Mucosa of stomach (tissue), 1 donor: ENCODE measurements around the gene TEX2.
"Not testable (repeated sequence)": the region's sequence is repeated elsewhere in the genome, so short reads cannot be mapped to it uniquely, and the experiment has no call there.

Experiments used
- H3K27me3 ChIP-seq: one replicate; pipeline ENCODE4 v1.7.0; 2013; ENCODE audit warnings: mild to moderate bottlenecking, low read length; ENCODE audit not compliant: control insufficient read depth, insufficient read depth
- H3K36me3 ChIP-seq: one replicate; pipeline ENCODE4 v1.7.0; 2013; ENCODE audit warnings: low read length; ENCODE audit not compliant: control insufficient read depth, insufficient read depth
- H3K4me1 ChIP-seq: one replicate; pipeline ENCODE4 v1.7.0; 2013; ENCODE audit warnings: mild to moderate bottlenecking, low read length; ENCODE audit not compliant: control insufficient read depth, insufficient read depth
- H3K4me3 ChIP-seq: one replicate; pipeline ENCODE4 v1.7.0; 2013; ENCODE audit warnings: low read length
- H3K9ac ChIP-seq: one replicate; pipeline ENCODE4 v1.7.0; 2013; ENCODE audit warnings: mild to moderate bottlenecking, low read length, moderate library complexity
- H3K9me3 ChIP-seq: one replicate; pipeline ENCODE4 v1.7.0; 2013; ENCODE audit warnings: mild to moderate bottlenecking, low read length, moderate library complexity; ENCODE audit not compliant: control insufficient read depth
- donor health status: Pancreatic carcinoma.

TEX2 gene

DNA sequence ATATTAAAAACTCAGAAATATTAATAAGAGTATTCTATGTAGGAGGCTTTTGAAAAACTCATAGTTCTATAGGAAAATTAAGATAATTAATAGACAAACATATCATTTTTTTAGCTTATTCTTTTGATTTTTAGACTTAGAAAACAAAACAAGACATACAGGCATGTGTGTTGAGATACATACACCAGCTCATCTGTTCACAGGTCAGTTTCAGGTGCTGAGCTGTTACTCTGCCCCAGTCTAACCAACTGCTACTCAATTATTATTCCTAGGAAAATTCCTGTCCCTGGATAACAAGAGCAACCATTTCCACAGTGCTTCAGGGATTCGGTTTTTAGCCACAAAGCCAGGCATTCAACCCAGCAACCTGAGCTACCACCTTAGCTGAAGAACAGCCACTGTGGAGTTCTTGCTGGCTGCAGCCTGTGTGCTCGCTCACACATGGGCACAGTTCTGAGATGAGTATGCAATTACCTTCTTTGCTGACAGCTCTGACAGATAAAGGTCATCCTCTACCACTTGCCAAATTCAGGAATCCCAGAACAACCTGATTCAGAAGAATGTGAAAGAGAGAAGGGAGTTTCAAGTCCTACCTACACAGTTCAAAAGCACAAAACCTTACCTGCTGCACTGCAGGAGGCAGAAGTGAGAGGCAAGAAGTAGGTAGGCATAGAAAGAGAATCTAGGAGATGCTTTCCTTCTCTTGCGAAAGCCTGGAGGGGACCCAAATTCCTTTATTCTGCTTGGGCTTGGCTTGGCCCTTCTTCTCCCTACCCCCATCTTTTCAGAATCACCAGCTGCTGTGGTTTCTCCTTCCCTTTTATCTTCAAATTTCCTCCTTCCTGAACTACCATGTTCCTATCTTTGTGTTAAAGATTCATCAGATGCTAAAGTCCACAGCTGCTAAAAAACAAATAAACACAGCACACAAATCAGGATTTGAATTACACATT is 62.7 kb downstream of the TEX2 start:
- Histone ChIP-seq H3K4me1 (peaks cover 11% of the 10 kb centered on the region), H3K9me3 (no peaks in the 10 kb centered on the region), H3K9ac (no peak overlapping the region), H3K27me3 (no peaks in the 10 kb centered on the region), H3K4me3 (no peak overlapping the region), H3K36me3 (no peaks in the 10 kb centered on the region)

DNA sequence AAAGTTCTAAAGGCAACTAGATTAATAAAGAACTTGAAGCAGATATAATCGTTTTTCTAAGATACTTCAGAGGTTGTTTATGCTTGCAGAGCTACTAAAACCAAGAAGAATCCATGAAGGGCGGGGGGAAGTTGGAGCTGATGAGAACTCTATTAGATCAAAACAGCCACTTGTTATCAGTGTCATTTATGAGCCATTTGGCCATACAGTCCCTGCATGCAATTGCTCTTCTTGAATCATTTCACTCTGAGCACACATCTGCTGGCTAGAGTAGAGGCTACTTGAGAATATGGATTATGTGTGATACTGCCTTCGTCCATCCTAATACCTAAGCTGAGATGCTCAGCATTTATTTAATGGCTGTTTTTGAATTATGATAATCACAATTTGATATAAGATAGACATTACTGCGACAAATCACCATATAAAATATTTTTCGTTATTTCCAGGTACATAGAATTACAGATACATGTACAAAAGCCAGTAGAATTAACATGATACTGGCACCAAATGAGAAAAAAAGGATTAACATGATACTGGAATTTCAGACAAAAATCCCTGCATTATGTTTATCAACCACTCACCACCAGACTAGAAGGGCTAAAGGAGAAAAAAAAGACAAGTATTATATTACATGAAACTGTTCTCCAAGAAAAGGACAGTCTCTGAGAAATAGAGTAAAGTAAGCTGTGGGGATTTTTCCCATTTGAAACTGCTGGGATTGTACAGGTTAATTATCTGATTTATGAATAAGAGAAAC is 64.5 kb downstream of the TEX2 start:
- no peak overlapping the region for H3K9ac ChIP-seq
- peaks cover 11% of the 10 kb centered on the region for H3K4me1 ChIP-seq
- H3K27me3 ChIP-seq = no peaks in the 10 kb centered on the region
- H3K36me3 ChIP-seq = no peaks in the 10 kb centered on the region
- no peak overlapping the region for H3K4me3 ChIP-seq
- no peaks in the 10 kb centered on the region for H3K9me3 ChIP-seq

DNA sequence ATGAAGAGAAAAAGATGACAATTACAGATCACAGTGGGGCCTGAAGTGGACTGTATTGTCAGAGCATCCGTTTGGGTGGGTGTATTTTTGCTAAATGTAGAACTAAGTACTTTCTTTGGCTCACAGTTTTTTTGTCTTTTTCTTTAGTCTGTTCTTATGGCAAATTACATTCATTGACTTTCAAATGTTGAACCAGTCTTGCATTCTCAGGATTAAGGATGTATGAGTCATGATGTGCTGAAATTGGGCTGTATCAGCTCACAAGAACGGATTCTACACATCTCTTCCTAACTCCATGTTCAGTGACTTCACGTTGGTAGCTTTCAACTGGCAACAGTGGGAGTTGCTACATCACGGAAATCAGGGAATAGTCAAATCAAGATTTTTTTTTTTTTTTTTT is 66.5 kb downstream of the TEX2 start:
- Histone ChIP-seq H3K4me3 (no peak overlapping the region), H3K9ac (no peak overlapping the region), H3K9me3 (no peaks in the 10 kb centered on the region), H3K27me3 (no peaks in the 10 kb centered on the region), H3K36me3 (no peaks in the 10 kb centered on the region), H3K4me1 (peaks cover 11% of the 10 kb centered on the region)

DNA sequence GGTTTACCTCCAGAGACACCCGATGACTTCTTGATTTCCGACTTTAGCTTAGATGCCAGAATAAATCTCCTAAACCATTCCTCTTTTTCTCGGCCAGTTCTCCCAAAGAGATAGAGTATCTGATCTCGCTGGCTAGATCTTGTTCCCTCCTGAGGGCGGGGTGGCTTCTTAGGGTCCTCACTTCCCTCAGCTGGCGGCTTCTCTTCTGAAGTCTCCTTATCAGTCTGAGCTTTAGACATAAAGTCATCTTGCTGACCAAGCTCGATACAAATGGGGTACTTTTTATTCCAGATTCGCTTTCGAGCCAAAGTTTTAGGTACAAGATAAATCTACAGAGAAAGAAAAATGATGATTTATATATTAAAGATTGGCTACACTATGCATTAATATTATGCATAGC is 69.5 kb downstream of the TEX2 start:
- Histone ChIP-seq H3K9me3 (no peaks in the 10 kb centered on the region), H3K4me1 (no peaks in the 10 kb centered on the region), H3K4me3 (no peak overlapping the region), H3K36me3 (no peaks in the 10 kb centered on the region), H3K27me3 (no peaks in the 10 kb centered on the region), H3K9ac (no peak overlapping the region)

DNA sequence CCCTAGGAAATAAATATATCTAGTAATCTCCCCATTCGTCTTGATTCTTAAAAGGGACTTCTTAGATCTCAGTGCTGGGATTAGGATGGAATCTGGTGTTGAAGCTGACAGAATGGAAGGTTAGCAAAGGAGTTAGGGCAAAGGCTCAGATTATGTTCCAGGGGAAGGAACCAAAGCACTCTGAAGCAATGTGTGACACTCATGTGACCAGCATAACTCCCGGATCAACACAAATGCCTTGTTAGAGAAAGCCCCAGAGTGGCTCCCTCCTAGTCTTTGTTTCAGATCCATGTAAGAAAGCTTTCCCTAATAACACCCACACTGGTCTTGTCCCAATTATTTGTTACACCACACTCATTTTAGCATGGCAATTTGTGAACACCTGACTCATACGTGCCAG is 70.5 kb downstream of the TEX2 start:
- Histone ChIP-seq H3K27me3 (no peaks in the 10 kb centered on the region), H3K36me3 (no peaks in the 10 kb centered on the region), H3K4me1 (no peaks in the 10 kb centered on the region), H3K9me3 (no peaks in the 10 kb centered on the region), H3K4me3 (no peak overlapping the region), H3K9ac (no peak overlapping the region)

DNA sequence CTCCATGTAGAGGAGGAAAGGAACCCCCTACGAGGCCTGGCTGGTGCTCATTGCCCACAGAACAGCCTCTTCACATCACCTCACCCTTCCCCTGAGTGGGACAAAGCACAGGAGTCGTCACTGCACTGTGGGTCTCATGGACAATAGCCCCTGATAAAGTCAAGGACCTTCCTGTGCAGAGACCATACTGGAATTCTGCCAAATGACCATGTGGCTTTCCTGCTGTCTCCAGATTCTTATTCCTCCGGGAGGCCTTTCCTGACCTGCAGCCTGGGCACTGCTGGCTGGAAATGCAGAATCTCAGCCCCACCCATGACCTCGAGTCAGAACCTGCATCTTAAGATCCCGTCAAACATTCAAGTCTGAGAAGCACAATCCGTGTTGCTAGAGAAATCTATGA is 72.6 kb downstream of the TEX2 start:
- H3K9me3 ChIP-seq = no peaks in the 10 kb centered on the region
- H3K4me1 ChIP-seq = no peaks in the 10 kb centered on the region
- no peak overlapping the region for H3K9ac ChIP-seq
- no peaks in the 10 kb centered on the region for H3K27me3 ChIP-seq
- H3K36me3 ChIP-seq = no peaks in the 10 kb centered on the region
- H3K4me3 ChIP-seq = no peak overlapping the region

DNA sequence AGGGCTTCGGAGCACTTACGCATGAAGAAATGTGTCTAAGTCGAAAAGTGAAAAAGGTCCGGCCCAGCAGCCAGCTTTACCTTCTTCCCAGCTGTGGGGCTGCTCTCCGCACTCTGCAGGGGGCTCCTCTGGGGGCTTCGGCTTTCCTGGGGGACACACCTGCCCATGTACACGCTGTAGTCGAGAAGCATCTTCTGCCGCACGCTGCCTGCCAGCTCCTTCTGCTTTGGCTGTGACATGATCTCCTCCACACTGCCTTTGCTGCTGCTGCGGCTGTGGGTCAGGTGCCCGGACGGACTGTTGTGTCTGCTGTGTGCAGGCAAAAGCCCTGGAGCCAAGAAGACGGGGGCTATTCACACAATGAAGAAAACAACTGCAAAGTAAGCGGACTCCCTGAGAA is 75.0 kb downstream of the TEX2 start:
- Histone ChIP-seq H3K9me3 (no peaks in the 10 kb centered on the region), H3K27me3 (no peaks in the 10 kb centered on the region), H3K4me3 (no peak overlapping the region), H3K36me3 (no peaks in the 10 kb centered on the region), H3K9ac (no peak overlapping the region), H3K4me1 (no peaks in the 10 kb centered on the region)

DNA sequence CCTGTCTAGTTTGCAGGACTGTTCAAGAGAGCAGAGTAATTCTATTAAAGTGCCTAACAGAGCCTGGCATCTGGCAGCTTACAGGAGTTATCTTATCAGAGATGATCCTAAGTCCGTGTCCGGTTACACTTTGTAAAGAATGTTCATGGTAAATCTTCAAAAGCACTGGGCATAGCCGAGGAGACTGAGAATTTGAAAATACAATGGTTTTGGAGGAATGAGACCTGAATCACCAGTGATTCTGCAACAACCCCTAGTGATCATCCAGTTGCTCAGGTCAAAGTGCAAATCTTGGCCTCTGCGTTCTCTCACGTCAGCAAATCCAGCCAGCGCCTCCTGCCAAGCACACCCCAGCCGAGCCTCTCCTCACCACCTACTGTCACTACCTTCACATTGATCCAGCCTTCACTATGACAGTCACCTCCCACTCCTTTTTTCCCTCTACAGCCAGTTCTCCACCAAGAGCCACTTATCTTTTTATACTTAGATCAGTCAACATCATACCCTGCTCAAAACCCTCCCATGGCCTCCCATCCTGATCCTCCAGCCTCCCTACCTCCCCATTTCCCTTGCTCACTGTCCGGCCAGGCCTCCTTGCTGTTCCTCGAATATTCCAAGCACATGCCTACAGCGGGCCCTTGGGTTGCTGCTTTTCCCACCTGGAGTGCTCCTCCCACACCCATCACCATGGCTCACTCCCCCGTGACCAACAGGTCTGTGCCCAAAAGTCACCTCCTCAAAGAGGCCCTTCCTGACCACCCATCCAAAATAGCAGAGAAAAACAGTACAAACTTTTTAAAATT is 75.8 kb downstream of the TEX2 start:
- H3K9me3 ChIP-seq = no peaks in the 10 kb centered on the region
- H3K4me3 ChIP-seq = no peak overlapping the region
- H3K4me1 ChIP-seq = no peaks in the 10 kb centered on the region
- no peaks in the 10 kb centered on the region for H3K27me3 ChIP-seq
- no peak overlapping the region for H3K9ac ChIP-seq
- no peaks in the 10 kb centered on the region for H3K36me3 ChIP-seq

DNA sequence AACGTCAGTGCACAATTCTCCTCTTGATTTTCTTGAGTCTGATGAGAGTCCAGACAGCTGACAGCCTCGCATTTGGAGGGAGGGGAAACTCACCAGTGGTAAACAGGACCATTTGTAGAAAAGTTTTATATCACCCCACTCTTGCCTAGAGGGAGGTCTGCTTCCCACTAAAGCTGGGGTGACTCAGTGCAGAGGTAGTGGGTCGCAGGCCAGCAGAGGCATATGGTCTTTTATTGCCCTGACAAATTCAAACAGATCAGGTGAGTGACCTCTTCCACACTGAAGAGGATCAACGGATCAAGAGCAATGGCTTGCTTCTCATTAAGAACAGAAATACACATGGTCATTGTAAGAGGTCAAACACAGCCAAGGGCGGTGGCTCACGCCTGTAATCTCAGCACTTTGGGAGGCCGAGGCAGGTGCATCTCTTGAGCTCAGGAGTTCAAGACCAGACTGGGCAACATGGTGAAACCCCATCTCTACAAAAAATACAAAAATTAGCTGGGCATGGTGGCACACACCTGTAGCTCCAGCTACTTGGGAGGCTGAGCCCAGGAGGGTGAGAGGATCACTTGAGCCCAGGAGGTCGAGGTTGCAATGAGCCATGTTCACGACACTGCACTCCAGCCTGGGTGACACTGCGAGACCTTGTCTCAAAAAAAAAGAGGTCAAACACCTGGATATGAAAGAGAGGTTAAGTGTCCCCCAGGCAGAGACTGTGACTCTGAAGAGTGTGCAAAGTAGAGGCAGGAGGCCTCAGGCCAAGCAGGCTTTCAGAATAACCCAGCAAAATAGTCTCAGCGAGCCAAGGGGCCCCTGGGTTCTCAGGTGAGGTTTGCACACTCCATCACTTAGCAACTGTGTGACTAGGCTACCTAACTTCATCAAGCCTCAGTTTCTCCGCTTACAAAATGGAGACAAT is 76.6 kb downstream of the TEX2 start:
- Histone ChIP-seq H3K36me3 (no peaks in the 10 kb centered on the region), H3K9me3 (no peaks in the 10 kb centered on the region), H3K27me3 (no peaks in the 10 kb centered on the region), H3K4me3 (no peak overlapping the region), H3K4me1 (no peaks in the 10 kb centered on the region), H3K9ac (no peak overlapping the region)

DNA sequence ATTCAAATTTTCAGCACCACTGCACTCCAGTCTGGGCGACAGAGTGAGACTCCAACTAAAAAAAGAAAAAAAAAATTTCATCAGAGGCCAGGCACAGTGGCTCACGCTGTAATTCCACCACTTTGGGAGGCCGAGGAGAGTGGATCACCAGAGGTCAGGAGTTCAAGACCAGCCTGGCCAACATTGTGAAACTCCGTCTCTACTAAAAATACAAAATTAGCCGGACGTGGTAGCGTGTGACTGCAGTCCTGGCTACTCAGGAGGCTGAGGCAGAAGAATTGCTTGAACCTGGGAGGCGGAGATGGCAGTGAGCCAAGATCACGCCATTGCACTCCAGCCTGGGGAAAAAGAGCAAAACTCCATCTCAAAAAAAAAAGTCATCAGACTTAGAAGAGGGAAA is 77.5 kb downstream of the TEX2 start:
- H3K27me3 ChIP-seq, H3K36me3 ChIP-seq, H3K4me3 ChIP-seq, H3K4me1 ChIP-seq, H3K9ac ChIP-seq, H3K9me3 ChIP-seq: not testable (repeated sequence)

DNA sequence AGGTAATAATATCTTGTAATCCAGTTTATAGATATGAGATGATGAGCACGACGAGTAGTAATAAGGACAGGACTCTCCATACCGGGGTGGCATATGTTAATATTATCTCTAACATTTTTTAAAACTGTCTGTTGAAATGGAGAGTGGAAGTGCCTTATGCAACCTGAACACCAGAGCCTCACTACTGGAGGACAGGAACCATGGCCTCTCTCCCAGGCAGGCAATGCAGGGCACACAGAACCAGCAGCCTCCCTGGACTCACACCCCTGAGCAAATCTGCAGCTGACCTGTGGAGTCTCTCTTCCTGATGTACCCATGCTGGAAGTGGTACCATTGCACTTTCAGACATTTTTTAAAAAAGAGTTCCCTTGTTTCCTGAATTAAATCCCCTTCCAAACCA is 78.0 kb downstream of the TEX2 start:
- Histone ChIP-seq H3K9me3 (no peaks in the 10 kb centered on the region), H3K4me3 (no peak overlapping the region), H3K36me3 (no peaks in the 10 kb centered on the region), H3K4me1 (no peaks in the 10 kb centered on the region), H3K27me3 (no peaks in the 10 kb centered on the region), H3K9ac (no peak overlapping the region)
